H1 (cell line): ENCODE data around the gene LSR. TPM values are rescaled to one million over a fixed set of nuclear protein-coding genes. Genes with fewer than 3 reads are reported as not detected.

ENCODE experiments used
- CTCF ChIA-PET: fragments of 300-600 bp; sonication (Branson Sonifier 250); formaldehyde crosslinking; loops from one replicate; lab custom pipeline; 2021; ENCODE audit not compliant: partially characterized antibody; lab: Charles Lee
- POLR2A ChIA-PET: fragments of 300-600 bp; sonication (Branson Sonifier 250); formaldehyde crosslinking; loops from one replicate; lab custom pipeline; 2021; ENCODE audit warnings: inconsistent platforms; ENCODE audit not compliant: partially characterized antibody; lab: Charles Lee
- DNase-seq, 2 experiments: peaks; one replicate each; pipeline versions ENCODE4 v3.0.0 to v3.0.0-alpha.2; 2010 to 2022; ENCODE audit warnings: low spot score in 2 of 2, low read depth in 1 of 2, mixed read lengths in 1 of 2
- FAIRE-seq: peaks from 2 replicates; lab custom pipeline; 2011; peaks lifted over from hg19 to GRCh38; lab: Jason Lieb, UNC
- H2AFZ ChIP-seq: 2 replicates; pipeline ENCODE4 v1.8.1; 2012; ENCODE audit warnings: low read length, inconsistent platforms
- H2AK5ac ChIP-seq: 2 replicates; pipeline ENCODE4 v1.6.1; 2013; ENCODE audit warnings: low read depth, low read length
- H2BK120ac ChIP-seq: replicated peaks from 2 replicates; pipeline ENCODE3; 2013; ENCODE audit warnings: low read depth, low read length, inconsistent platforms
- H2BK12ac ChIP-seq: 2 replicates; pipeline ENCODE4 v1.6.1; 2013; ENCODE audit warnings: low read depth, low read length
- H2BK15ac ChIP-seq: 2 replicates; pipeline ENCODE4 v1.6.1; 2013; ENCODE audit warnings: low read length
- H2BK20ac ChIP-seq: 2 replicates; pipeline ENCODE4 v1.6.1; 2013; ENCODE audit warnings: low read length
- H2BK5ac ChIP-seq: 2 replicates; pipeline ENCODE4 v1.6.1; 2013; ENCODE audit warnings: low read depth, low read length
- H3K14ac ChIP-seq: 2 replicates; pipeline ENCODE4 v1.6.1; 2013; ENCODE audit warnings: inconsistent platforms; ENCODE audit not compliant: insufficient read length
- H3K18ac ChIP-seq: 2 replicates; pipeline ENCODE4 v1.6.1; 2013; ENCODE audit warnings: low read length; ENCODE audit errors: extremely low read depth
- H3K23ac ChIP-seq: 2 replicates; pipeline ENCODE4 v1.6.1; 2013; ENCODE audit warnings: inconsistent platforms; ENCODE audit not compliant: insufficient read length
- H3K23me2 ChIP-seq: 2 replicates; pipeline ENCODE4 v1.6.1; 2013; ENCODE audit warnings: low read depth, low read length
- H3K27ac ChIP-seq: 2 replicates; pipeline ENCODE4 v1.6.1; 2011; ENCODE audit warnings: low read depth, low read length, inconsistent platforms
- H3K27me3 ChIP-seq, 4 experiments: replicated peaks in 1 of 4; 1 replicate in 1 of 4; 2 replicates in 3 of 4; pipeline versions ENCODE4 v1.6.1 to v1.8.1; 2011 to 2013; ENCODE audit warnings: low read length in 3 of 4, mild to moderate bottlenecking in 3 of 4, inconsistent platforms in 2 of 4, mixed read lengths in 2 of 4, moderate library complexity in 1 of 4; ENCODE audit not compliant: control insufficient read depth in 3 of 4, insufficient read depth in 3 of 4; ENCODE audit errors: extremely low read depth in 1 of 4
- H3K36me3 ChIP-seq, 4 experiments: 2 replicates each; pipeline versions ENCODE4 v1.6.1 to v1.8.1; 2011 to 2013; ENCODE audit warnings: mild to moderate bottlenecking in 4 of 4, low read length in 3 of 4, moderate library complexity in 2 of 4, control low read depth in 1 of 4, inconsistent platforms in 1 of 4; ENCODE audit not compliant: insufficient read depth in 4 of 4, control insufficient read depth in 2 of 4
- H3K4ac ChIP-seq: replicated peaks from 2 replicates; pipeline ENCODE3; 2013; ENCODE audit warnings: low read length, low read depth, mixed read lengths, inconsistent platforms; ENCODE audit not compliant: insufficient read length
- H3K4me1 ChIP-seq, 4 experiments: replicated peaks in 1 of 4; 1 replicate in 1 of 4; 2 replicates in 3 of 4; pipeline versions ENCODE4 v1.6.1 to v1.8.1; 2011 to 2013; ENCODE audit warnings: low read length in 3 of 4, inconsistent platforms in 2 of 4, mixed read lengths in 1 of 4; ENCODE audit not compliant: insufficient read depth in 4 of 4, control insufficient read depth in 3 of 4
- H3K4me2 ChIP-seq, 2 experiments: 2 replicates each; pipeline versions ENCODE4 v1.6.1 to v1.8.1; 2011 to 2013; ENCODE audit warnings: low read depth in 2 of 2, low read length in 2 of 2, control low read depth in 1 of 2, inconsistent platforms in 1 of 2, mild to moderate bottlenecking in 1 of 2; ENCODE audit not compliant: insufficient read depth in 1 of 2
- H3K4me3 ChIP-seq, 4 experiments: fragments of 200-600, 300-600 bp in 1 of 4; sonication (generic), shearing (Covaris generic), sonication (Bioruptor Twin) in 1 of 4; 2 replicates each; pipeline versions ENCODE4 v1.5.1 to v1.8.1; 2011 to 2016; ENCODE audit warnings: low read length in 4 of 4, low read depth in 3 of 4, control low read depth in 2 of 4, inconsistent platforms in 2 of 4, mild to moderate bottlenecking in 2 of 4, mixed read lengths in 1 of 4, moderate library complexity in 1 of 4; ENCODE audit not compliant: insufficient read depth in 2 of 4; ENCODE audit errors: extremely low read depth in 1 of 4
- H3K56ac ChIP-seq: replicated peaks from 2 replicates; pipeline ENCODE3; 2013; ENCODE audit warnings: low read depth, mild to moderate bottlenecking, mixed read lengths, low read length, inconsistent platforms; ENCODE audit not compliant: insufficient read length
- H3K79me1 ChIP-seq: 2 replicates; pipeline ENCODE4 v1.6.1; 2013; ENCODE audit warnings: low read depth, low read length, control low read depth
- H3K79me2 ChIP-seq, 2 experiments: 2 replicates each; pipeline versions ENCODE4 v1.6.1 to v1.8.1; 2012 to 2013; ENCODE audit warnings: low read length in 2 of 2, mild to moderate bottlenecking in 2 of 2, inconsistent platforms in 1 of 2; ENCODE audit not compliant: insufficient read depth in 2 of 2, control insufficient read depth in 1 of 2
- H3K9ac ChIP-seq, 4 experiments: replicated peaks in 1 of 4; 1 replicate in 1 of 4; 2 replicates in 3 of 4; pipeline versions ENCODE4 v1.6.1 to v1.8.1; 2011 to 2013; ENCODE audit warnings: low read depth in 3 of 4, low read length in 3 of 4, control low read depth in 2 of 4, mild to moderate bottlenecking in 2 of 4, moderate library complexity in 2 of 4, inconsistent platforms in 1 of 4; ENCODE audit errors: extremely low read depth in 1 of 4
- H3K9me3 ChIP-seq, 2 experiments: 2 replicates each; pipeline versions ENCODE4 v1.6.1 to v1.8.1; 2012 to 2013; ENCODE audit warnings: mild to moderate bottlenecking in 2 of 2, moderate library complexity in 2 of 2, control low read depth in 1 of 2, inconsistent platforms in 1 of 2, low read depth in 1 of 2, low read length in 1 of 2, mixed read lengths in 1 of 2; ENCODE audit not compliant: insufficient read depth in 2 of 2
- H4K20me1 ChIP-seq, 2 experiments: replicated peaks in 1 of 2; 2 replicates each; pipeline versions ENCODE3 to v1.8.1; 2011 to 2013; ENCODE audit warnings: inconsistent platforms in 2 of 2, low read length in 2 of 2, mild to moderate bottlenecking in 1 of 2; ENCODE audit not compliant: insufficient read depth in 2 of 2, control insufficient read depth in 1 of 2
- H4K5ac ChIP-seq: 2 replicates; pipeline ENCODE4 v1.6.1; 2013; ENCODE audit warnings: low read length, low read depth, mixed read lengths, inconsistent platforms; ENCODE audit not compliant: insufficient read length
- H4K8ac ChIP-seq: 2 replicates; pipeline ENCODE4 v1.8.0; 2013; ENCODE audit warnings: mild to moderate bottlenecking, moderate library complexity, low read length, inconsistent platforms; ENCODE audit not compliant: insufficient read depth; ENCODE audit errors: extremely low read depth
- H4K91ac ChIP-seq: replicated peaks from 2 replicates; pipeline ENCODE3; 2013; ENCODE audit warnings: low read length, mixed read lengths, inconsistent platforms; ENCODE audit not compliant: insufficient read length
- ASH2L ChIP-seq: fragments of 200-600, 300-600 bp; sonication (generic); IDR thresholded peaks from one replicate; pipeline ENCODE4 v1.7.1; 2017; ENCODE audit warnings: low read length
- CBX8 ChIP-seq: fragments of 300-800, 300-1000 bp; sonication (generic); IDR thresholded peaks from 2 replicates; pipeline ENCODE4 v1.7.1; 2016; ENCODE audit warnings: low read depth, low read length, borderline replicate concordance
- JUND ChIP-seq: IDR thresholded peaks from 2 replicates; pipeline ENCODE4 v1.6.1; 2011; ENCODE audit warnings: mild to moderate bottlenecking, improper control_type of control experiment, low read length
- KDM1A ChIP-seq: fragments of 200-600, 300-600 bp; sonication (generic); IDR thresholded peaks from 2 replicates; pipeline ENCODE4 v1.7.1; 2016; ENCODE audit warnings: mild to moderate bottlenecking, low read length, borderline replicate concordance
- KDM4A ChIP-seq: IDR thresholded peaks from one replicate; pipeline ENCODE4 v1.7.1; 2012; ENCODE audit warnings: low read depth, mild to moderate bottlenecking, moderate library complexity, low read length, inconsistent platforms; ENCODE audit not compliant: severe bottlenecking
- MAFK ChIP-seq: IDR thresholded peaks from 2 replicates; pipeline ENCODE4 v1.6.1; 2012; ENCODE audit warnings: low read depth, mild to moderate bottlenecking, improper control_type of control experiment, low read length
- NRF1 ChIP-seq: IDR thresholded peaks from 2 replicates; pipeline ENCODE4 v1.6.1; 2011; ENCODE audit warnings: mild to moderate bottlenecking, low read depth, low read length, improper control_type of control experiment
- PHF8 ChIP-seq: fragments of 200-600 bp; sonication (generic); conservative IDR thresholded peaks from 2 replicates; pipeline ENCODE4 v1.7.1; 2012; ENCODE audit warnings: low read depth, mild to moderate bottlenecking, inconsistent platforms, low read length, moderate library complexity
- POLR2AphosphoS5 ChIP-seq: IDR thresholded peaks from 2 replicates; pipeline ENCODE4 v1.6.1; 2011; ENCODE audit warnings: low read depth, low read length
- SP2 ChIP-seq: IDR thresholded peaks from 2 replicates; pipeline ENCODE4 v1.6.1; 2012; ENCODE audit warnings: mild to moderate bottlenecking, low read length, inconsistent platforms
- TCF12 ChIP-seq: IDR thresholded peaks from 2 replicates; pipeline ENCODE4 v1.6.1; 2011; ENCODE audit warnings: low read depth, mild to moderate bottlenecking, low read length
- ZNF274 ChIP-seq: IDR thresholded peaks from 2 replicates; pipeline ENCODE4 v1.7.0; 2012; ENCODE audit warnings: low read length, borderline replicate concordance; ENCODE audit errors: extremely low read depth
- WGBS, 2 experiments: shearing (Covaris generic) in 1 of 2; methylation state at CpG; one replicate each; pipeline versions ENCODE4 v1.1.6 to v1.1.7; 2013 to 2015; ENCODE audit warnings: low lambda C conversion rate in 2 of 2, mixed read lengths in 2 of 2, inconsistent platforms in 1 of 2, low coverage in 1 of 2, missing lambda C conversion rate in 1 of 2; ENCODE audit not compliant: insufficient replicate concordance in 2 of 2, insufficient coverage in 1 of 2, insufficient read length in 1 of 2; ENCODE audit errors: extremely low coverage in 1 of 2, missing lambda C conversion rate in 1 of 2; 5-methylcytosine and 5-hydroxymethylcytosine counted together
- polyA plus RNA-seq, 7 experiments: library from polyadenylated mRNA; depleted of rRNA in 3 of 7; stranded (reverse) in 5 of 7; unstranded in 2 of 7; fragments of >200 nt in 5 of 7; fragments of 200-250 nt in 2 of 7; gene quantifications; 1 replicate in 5 of 7; 2 replicates in 1 of 7; 4 replicates in 1 of 7; pipeline versions ENCODE4 v1.2.1 to v1.2.3, GENCODE V29; 2011 to 2013; ENCODE audit warnings: missing spikeins in 2 of 7, mixed read lengths in 2 of 7
- total RNA-seq: library from RNA; stranded (reverse); fragmentation: NEBNext Ultra II Directional; extraction: Animal tissue kit (Norgen Biotek cat#: 25700); gene quantifications from 2 replicates; pipeline ENCODE4 v1.2.1, GENCODE V29; 2021
- TF ChIP-seq, protein P1 (sequence below): IDR thresholded peaks from 2 replicates; pipeline ENCODE4 v1.6.1; 2012; ENCODE audit warnings: inconsistent platforms

Gene LSR
- total and polyA plus RNA-seq, 2 of the 8 experiments (the other 6 are each of a cell fraction or from before 2014, with no cell fraction given): 159 to 186 TPM

DNA sequence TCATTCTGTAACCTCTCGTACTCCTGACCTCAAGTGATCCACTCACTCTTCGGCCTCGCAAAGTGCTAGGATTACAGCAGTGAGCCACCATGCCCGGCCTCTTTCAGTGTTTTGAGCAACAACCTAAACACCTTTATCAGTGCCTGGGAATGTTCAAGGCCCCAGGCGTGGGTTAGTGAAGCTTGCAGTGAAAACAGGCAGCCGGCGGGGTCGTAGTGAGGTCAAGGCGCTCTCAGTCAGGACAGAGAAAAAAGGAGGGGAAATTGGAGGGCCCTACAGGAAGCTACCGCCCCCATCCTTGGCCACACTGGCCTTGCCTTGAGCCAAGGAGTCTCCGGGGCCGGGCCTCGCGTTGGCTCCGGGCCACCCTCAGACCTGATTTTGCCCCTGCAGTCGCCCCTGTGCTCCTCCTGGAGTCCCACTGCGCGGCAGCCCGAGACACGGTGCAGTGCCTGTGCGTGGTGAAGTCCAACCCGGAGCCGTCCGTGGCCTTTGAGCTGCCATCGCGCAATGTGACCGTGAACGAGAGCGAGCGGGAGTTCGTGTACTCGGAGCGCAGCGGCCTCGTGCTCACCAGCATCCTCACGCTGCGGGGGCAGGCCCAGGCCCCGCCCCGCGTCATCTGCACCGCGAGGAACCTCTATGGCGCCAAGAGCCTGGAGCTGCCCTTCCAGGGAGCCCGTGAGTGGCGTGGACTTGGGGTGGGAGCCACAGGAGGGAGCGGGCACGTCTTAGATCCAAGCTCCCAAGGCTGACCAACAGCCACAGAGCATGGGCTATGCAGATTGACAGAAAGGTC lies 60.9 kb downstream of the LSR start:
- no peaks in the 10 kb centered on the region for H3K36me3 ChIP-seq
- POLR2A ChIA-PET: interaction anchor here (1.2 kb wide), 1 partner anchor 201 kb away, joined by 3 read pairs; no protein-coding TSS in a partner anchor
- FAIRE-seq: no peak
- TF ChIP-seq POLR2AphosphoS5: no peak
- no peak for TF ChIP-seq TCF12
- TF ChIP-seq, protein P1, sequence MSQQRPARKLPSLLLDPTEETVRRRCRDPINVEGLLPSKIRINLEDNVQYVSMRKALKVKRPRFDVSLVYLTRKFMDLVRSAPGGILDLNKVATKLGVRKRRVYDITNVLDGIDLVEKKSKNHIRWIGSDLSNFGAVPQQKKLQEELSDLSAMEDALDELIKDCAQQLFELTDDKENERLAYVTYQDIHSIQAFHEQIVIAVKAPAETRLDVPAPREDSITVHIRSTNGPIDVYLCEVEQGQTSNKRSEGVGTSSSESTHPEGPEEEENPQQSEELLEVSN: no peak
- no peak for TF ChIP-seq ASH2L
- no peak for TF ChIP-seq SP2
- no peak for TF ChIP-seq CBX8
- no peak for TF ChIP-seq JUND
- no peak for TF ChIP-seq MAFK
- no peak for TF ChIP-seq ZNF274
- TF ChIP-seq KDM1A: no peak
- TF ChIP-seq KDM4A: no peak
- no peak for TF ChIP-seq PHF8
- TF ChIP-seq NRF1: no peak

More for the DNA sequence above, 60.9 kb downstream of the LSR start:
- no peak overlapping the region for H4K8ac ChIP-seq
- H3K4me1 ChIP-seq: peaks cover 0 to 2% (median 0%) of the 10 kb centered on the region in 4 experiments; a peak in 1 of 7 replicates
- no peak overlapping the region for H3K9ac ChIP-seq
- no peaks in the 10 kb centered on the region for H3K23me2 ChIP-seq
- H2BK15ac ChIP-seq: no peak overlapping the region
- 91% methylated on average over 47 of the region's 47 CpGs; no CpG with 5 or more reads in 1 of the 2 experiments for WGBS, 2 experiments
- CTCF ChIA-PET: interaction anchor here (0.8 to 1.0 kb wide), 3 partner anchors 16 to 243 kb away, joined by 3 to 4 read pairs (median 3); no protein-coding TSS in a partner anchor
- H3K4ac ChIP-seq: no peak overlapping the region
- no peaks in the 10 kb centered on the region for H3K27me3 ChIP-seq
- H2BK120ac ChIP-seq: no peak overlapping the region
- no peak overlapping the region for H3K27ac ChIP-seq
- H3K23ac ChIP-seq: no peak overlapping the region
- H3K18ac ChIP-seq: no peak overlapping the region
- no peaks in the 10 kb centered on the region for H3K79me2 ChIP-seq
- H4K91ac ChIP-seq: no peak overlapping the region
- H2AK5ac ChIP-seq: no peak overlapping the region
- no peak overlapping the region for H4K5ac ChIP-seq
- H2BK20ac ChIP-seq: no peak overlapping the region
- H4K20me1 ChIP-seq: no peaks in the 10 kb centered on the region
- no peak for DNase-seq
- no peak overlapping the region for H3K4me2 ChIP-seq
- no peak overlapping the region for H3K4me3 ChIP-seq
- no peaks in the 10 kb centered on the region for H3K9me3 ChIP-seq
- H2AFZ ChIP-seq: no peak overlapping the region
- no peak overlapping the region for H2BK5ac ChIP-seq
- no peaks in the 10 kb centered on the region for H3K79me1 ChIP-seq
- no peak overlapping the region for H2BK12ac ChIP-seq
- H3K14ac ChIP-seq: no peak overlapping the region
- H3K56ac ChIP-seq: no peak overlapping the region
